ENCODE data around the gene TSPAN1.

Gene TSPAN1

GRCh38 chr1:46166521-46167462 lies 8.1 kb upstream of the TSPAN1 start:
- no peak for DNase-seq

- DNase-seq: no peak
Measured at GRCh38 chr1:46168477-46168876, 6.4 kb upstream of the TSPAN1 start.

GRCh38 chr1:46169811-46170454 lies 5.0 kb upstream of the TSPAN1 start:
- DNase-seq: no peak

- no peak for DNase-seq
Measured at GRCh38 chr1:46171351-46171750, 3.5 kb upstream of the TSPAN1 start.

- no peak for DNase-seq
Measured at GRCh38 chr1:46171871-46172270, 3.0 kb upstream of the TSPAN1 start.

- DNase-seq: no peak
Measured at GRCh38 chr1:46172321-46172720, 2.6 kb upstream of the TSPAN1 start.

- no peak for DNase-seq
Measured at GRCh38 chr1:46173361-46173856, 1.5 kb upstream of the TSPAN1 start.

GRCh38 chr1:46175243-46175642 lies 356 bp downstream of the TSPAN1 start:
- no peak for DNase-seq

- DNase-seq: no peak
Measured at GRCh38 chr1:46176211-46176865, 1.5 kb downstream of the TSPAN1 start, which contains the start of gene P3R3URF. Gene P3R3URF (minus strand): TSS chr1:46176488. CDS start chr1:46176471, 17 bp downstream.

- DNase-seq: peak; percentile 76
Measured at GRCh38 chr1:46179138-46180081, 4.5 kb downstream of the TSPAN1 start.

- no peak for DNase-seq
Measured at GRCh38 chr1:46180082-46180616, 5.3 kb downstream of the TSPAN1 start.

- DNase-seq: no peak
Measured at GRCh38 chr1:46181343-46182260, 6.7 kb downstream of the TSPAN1 start.

- DNase-seq: peak; percentile 95
Measured at GRCh38 chr1:46183079-46183847, 8.4 kb downstream of the TSPAN1 start.

GRCh38 chr1:46183926-46184557 lies 9.2 kb downstream of the TSPAN1 start:
- DNase-seq: no peak

GRCh38 chr1:46184920-46185658 lies 10.2 kb downstream of the TSPAN1 start:
- DNase-seq: no peak

GRCh38 chr1:46186076-46186475 lies 11.2 kb downstream of the TSPAN1 start:
- no peak for DNase-seq

- no peak for DNase-seq
Measured at GRCh38 chr1:46187106-46187869, 12.4 kb downstream of the TSPAN1 start.
